Stimulated activated naive CD8-positive, alpha-beta T cell treated with anti-CD3 and anti-CD28 coated beads, Interleukin-15, Interleukin-2, amounts not matched to agents 100 ng/mL and 50 ng/mL, for 24 hours (primary cell): Measurements from ENCODE around the gene SYNM.

ENCODE experiments used
- H3K27ac Mint-ChIP-seq: one replicate; pipeline ENCODE4 v1.8.0; 2021; ENCODE audit warnings: mild to moderate bottlenecking, mixed read lengths
- H3K27me3 Mint-ChIP-seq: one replicate; pipeline ENCODE4 v1.8.0; 2021; ENCODE audit warnings: mixed read lengths
- H3K36me3 Mint-ChIP-seq: one replicate; pipeline ENCODE4 v1.8.0; 2021; ENCODE audit warnings: low read depth, mixed read lengths
- H3K4me1 Mint-ChIP-seq: one replicate; pipeline ENCODE4 v1.8.0; 2021; ENCODE audit warnings: low read depth, mixed read lengths
- H3K4me3 Mint-ChIP-seq: one replicate; pipeline ENCODE4 v1.8.0; 2021; ENCODE audit warnings: mild to moderate bottlenecking, mixed read lengths
- H3K9me3 Mint-ChIP-seq: one replicate; pipeline ENCODE4 v1.8.0; 2021; ENCODE audit warnings: mixed read lengths

Gene SYNM

DNA sequence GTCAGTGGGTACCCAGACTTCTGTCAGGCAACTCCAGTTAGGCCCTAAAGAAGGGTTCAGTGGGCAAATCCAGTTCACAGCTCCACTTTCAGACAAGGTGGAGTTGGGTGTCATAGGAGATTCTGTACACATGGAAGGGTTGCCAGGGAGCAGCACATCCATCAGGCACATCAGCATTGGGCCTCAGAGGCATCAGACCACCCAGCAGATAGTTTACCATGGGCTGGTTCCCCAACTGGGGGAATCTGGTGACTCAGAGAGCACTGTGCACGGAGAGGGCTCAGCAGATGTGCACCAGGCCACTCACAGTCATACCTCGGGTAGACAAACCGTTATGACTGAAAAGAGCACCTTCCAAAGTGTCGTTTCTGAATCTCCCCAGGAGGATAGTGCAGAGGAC, 27.2 kb downstream of the SYNM start:
- H3K27ac Mint-ChIP-seq, result no peak overlapping the region
- no peaks in the 10 kb centered on the region for H3K9me3 Mint-ChIP-seq
- no peak overlapping the region for H3K4me3 Mint-ChIP-seq
- H3K4me1 Mint-ChIP-seq, result peaks cover 11% of the 10 kb centered on the region
- H3K27me3 Mint-ChIP-seq, result no peaks in the 10 kb centered on the region
- H3K36me3 Mint-ChIP-seq, result no peaks in the 10 kb centered on the region

DNA sequence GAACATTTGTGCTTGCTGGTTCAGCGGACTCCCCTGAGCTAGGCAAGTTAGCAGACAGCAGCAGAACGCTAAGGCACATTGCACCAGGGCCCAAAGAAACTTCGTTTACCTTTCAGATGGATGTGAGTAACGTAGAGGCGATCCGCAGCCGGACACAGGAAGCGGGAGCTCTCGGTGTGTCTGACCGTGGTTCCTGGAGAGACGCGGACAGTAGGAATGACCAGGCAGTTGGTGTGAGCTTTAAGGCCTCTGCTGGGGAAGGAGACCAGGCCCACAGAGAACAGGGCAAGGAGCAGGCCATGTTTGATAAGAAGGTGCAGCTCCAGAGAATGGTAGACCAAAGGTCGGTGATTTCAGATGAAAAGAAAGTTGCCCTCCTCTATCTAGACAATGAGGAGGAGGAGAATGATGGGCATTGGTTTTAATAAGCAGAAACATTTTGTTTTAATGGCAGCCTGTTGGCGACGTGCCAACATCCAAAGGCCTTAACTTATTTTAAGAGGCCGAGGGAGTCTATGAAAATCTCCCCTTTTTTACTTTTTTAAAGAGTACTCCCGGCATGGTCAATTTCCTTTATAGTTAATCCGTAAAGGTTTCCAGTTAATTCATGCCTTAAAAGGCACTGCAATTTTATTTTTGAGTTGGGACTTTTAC, 27.9 kb downstream of the SYNM start:
- H3K4me3 Mint-ChIP-seq, result no peak overlapping the region
- no peak overlapping the region for H3K27ac Mint-ChIP-seq
- no peaks in the 10 kb centered on the region for H3K27me3 Mint-ChIP-seq
- H3K4me1 Mint-ChIP-seq, result peaks cover 11% of the 10 kb centered on the region
- no peaks in the 10 kb centered on the region for H3K9me3 Mint-ChIP-seq
- no peaks in the 10 kb centered on the region for H3K36me3 Mint-ChIP-seq

DNA sequence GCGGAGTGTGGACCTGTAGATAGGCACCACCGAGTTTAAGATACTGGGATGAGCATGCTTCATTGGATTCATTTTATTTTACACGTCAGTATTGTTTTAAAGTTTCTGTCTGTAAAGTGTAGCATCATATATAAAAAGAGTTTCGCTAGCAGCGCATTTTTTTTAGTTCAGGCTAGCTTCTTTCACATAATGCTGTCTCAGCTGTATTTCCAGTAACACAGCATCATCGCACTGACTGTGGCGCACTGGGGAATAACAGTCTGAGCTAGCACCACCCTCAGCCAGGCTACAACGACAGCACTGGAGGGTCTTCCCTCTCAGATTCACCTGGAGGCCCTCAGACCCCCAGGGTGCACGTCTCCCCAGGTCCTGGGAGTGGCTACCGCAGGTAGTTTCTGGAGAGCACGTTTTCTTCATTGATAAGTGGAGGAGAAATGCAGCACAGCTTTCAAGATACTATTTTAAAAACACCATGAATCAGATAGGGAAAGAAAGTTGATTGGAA, 29.5 kb downstream of the SYNM start:
- peaks cover 11% of the 10 kb centered on the region for H3K4me1 Mint-ChIP-seq

DNA sequence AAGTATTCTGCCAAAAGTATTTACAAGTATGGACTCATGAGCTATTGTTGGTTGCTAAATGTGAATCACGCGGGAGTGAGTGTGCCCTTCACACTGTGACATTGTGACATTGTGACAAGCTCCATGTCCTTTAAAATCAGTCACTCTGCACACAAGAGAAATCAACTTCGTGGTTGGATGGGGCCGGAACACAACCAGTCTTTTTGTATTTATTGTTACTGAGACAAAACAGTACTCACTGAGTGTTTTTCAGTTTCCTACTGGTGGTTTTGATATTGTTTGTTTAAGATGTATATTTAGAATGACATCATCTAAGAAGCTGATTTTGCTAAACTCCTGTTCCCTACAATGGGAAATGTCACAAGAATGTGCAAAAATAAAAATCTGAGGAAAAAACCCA, 30.3 kb downstream of the SYNM start:
- no peaks in the 10 kb centered on the region for H3K36me3 Mint-ChIP-seq
- no peaks in the 10 kb centered on the region for H3K27me3 Mint-ChIP-seq
- H3K27ac Mint-ChIP-seq, result no peak overlapping the region
- no peak overlapping the region for H3K4me3 Mint-ChIP-seq
- H3K9me3 Mint-ChIP-seq, result no peaks in the 10 kb centered on the region
- peaks cover 7% of the 10 kb centered on the region for H3K4me1 Mint-ChIP-seq

More for the DNA sequence above, 29.5 kb downstream of the SYNM start:
- Mint-ChIP-seq H3K9me3 (no peaks in the 10 kb centered on the region), H3K27me3 (no peaks in the 10 kb centered on the region), H3K27ac (no peak overlapping the region), H3K4me3 (no peak overlapping the region), H3K36me3 (no peaks in the 10 kb centered on the region)

DNA sequence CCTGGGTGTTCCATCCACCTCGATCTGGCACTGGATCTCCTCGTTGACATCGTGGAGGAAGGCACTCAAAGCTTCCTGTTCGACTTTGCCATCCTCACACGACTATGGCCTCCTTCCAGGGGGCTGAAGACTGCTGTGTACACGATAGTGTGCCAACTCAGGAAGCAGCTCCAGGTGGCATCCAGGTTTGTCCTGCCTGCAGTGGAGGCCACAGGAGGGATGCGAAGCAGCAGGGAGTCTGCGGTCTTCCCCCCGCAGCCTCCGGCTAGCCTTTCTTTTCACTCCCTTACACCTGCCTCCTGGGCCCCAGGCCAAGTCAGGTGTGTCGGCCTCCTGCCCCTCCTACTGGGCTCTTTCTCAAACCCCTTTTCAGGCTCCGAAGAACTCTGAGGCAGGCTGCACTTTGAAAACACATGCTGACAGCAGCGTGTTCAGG, 32.2 kb downstream of the SYNM start:
- H3K4me3 Mint-ChIP-seq, result no peak overlapping the region
- H3K27me3 Mint-ChIP-seq, result no peaks in the 10 kb centered on the region
- no peaks in the 10 kb centered on the region for H3K36me3 Mint-ChIP-seq
- H3K27ac Mint-ChIP-seq, result no peak overlapping the region
- no peaks in the 10 kb centered on the region for H3K4me1 Mint-ChIP-seq
- no peaks in the 10 kb centered on the region for H3K9me3 Mint-ChIP-seq

DNA sequence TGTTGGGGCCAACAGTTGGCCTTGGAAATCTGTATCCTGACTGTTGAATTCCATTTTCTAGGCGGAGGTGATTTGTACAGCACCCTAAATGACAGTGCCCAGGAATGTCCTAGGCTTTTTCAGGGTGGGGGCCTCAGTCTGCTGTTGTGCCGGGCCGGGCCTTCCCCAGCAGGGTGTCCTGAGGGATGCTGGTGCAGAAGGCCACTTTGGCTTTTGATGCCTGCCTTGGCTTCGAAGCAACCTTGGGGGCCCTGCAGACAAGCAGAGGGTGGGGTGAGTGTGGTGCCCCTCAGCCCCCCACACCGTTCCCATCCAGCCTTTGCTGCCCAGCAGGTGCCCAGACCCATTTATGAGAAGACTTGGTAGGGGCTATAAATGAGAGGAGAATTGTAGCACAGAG, 33.0 kb downstream of the SYNM start:
- Mint-ChIP-seq H3K27ac (no peak overlapping the region), H3K9me3 (no peaks in the 10 kb centered on the region), H3K36me3 (no peaks in the 10 kb centered on the region), H3K4me3 (no peak overlapping the region), H3K4me1 (no peaks in the 10 kb centered on the region), H3K27me3 (no peaks in the 10 kb centered on the region)

DNA sequence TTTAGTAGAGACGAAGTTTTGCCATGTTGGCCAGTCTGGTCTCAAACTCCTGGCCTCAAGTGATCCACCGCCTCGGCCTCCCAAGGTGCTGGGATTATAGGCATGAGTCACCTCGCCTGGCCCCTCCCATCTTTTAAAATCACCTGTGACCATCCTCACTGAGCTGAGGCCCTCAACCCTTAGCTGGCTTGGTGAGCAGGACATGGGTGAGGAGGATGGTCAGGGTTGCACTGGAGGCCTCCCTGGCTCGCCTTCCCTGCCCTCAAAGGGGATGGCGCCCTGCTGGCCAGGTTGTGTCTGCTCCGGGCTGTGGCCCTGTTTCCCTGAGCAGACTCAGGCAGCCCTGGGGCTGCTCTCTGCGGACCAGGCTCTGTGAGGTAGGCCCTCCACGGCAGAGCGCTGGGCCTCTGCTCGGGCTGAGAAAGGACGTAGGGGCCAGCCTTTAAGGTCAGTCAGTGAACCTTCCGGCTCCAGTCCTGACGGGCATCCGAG, 33.7 kb downstream of the SYNM start:
- Mint-ChIP-seq H3K27me3 (no peaks in the 10 kb centered on the region), H3K27ac (no peak overlapping the region), H3K36me3 (no peaks in the 10 kb centered on the region), H3K4me1 (no peaks in the 10 kb centered on the region), H3K4me3 (no peak overlapping the region), H3K9me3 (no peaks in the 10 kb centered on the region)

DNA sequence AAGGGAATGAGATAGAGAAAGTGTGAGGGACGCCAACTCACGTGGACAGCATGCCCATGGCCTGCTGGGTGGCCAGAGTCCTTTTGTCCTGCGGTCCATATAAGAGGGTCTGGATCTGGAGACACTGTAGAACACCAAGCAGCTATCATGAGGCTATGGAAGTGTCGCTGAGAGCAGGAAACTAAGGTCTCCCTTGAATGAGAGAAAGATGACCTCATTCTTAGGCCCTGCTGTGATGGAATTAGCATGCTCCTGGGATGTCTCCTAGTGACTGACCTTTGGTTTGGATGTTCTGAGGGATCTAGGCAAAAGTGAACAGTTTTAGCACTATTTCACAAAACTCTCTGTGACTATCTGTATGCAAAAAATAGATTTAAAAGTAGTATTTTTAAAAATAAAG, 34.4 kb downstream of the SYNM start:
- Mint-ChIP-seq H3K27ac (no peak overlapping the region), H3K4me1 (no peaks in the 10 kb centered on the region), H3K36me3 (no peaks in the 10 kb centered on the region), H3K9me3 (no peaks in the 10 kb centered on the region), H3K27me3 (no peaks in the 10 kb centered on the region), H3K4me3 (no peak overlapping the region)

DNA sequence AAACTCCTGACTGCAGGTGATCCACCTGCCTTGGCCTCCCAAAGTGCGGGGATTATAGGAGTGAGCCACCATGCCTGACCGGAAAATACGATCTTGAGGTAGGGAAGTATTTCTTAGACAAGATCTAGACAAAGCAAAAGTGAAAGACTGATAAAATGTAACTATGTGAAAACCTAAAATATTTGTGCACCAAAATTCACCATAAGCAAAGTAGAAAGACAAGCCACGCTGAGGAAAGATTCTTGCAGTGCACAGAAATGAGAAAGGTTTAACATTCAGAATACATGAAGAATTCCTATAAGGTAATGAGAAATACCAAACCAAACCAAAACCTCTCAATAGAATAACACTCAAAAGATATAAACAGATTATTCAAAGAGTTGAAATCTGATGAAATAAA, 35.7 kb downstream of the SYNM start:
- H3K9me3 Mint-ChIP-seq, result no peaks in the 10 kb centered on the region
- H3K4me3 Mint-ChIP-seq, result no peak overlapping the region
- no peaks in the 10 kb centered on the region for H3K27me3 Mint-ChIP-seq
- no peaks in the 10 kb centered on the region for H3K36me3 Mint-ChIP-seq
- H3K27ac Mint-ChIP-seq, result no peak overlapping the region
- H3K4me1 Mint-ChIP-seq, result no peaks in the 10 kb centered on the region

DNA sequence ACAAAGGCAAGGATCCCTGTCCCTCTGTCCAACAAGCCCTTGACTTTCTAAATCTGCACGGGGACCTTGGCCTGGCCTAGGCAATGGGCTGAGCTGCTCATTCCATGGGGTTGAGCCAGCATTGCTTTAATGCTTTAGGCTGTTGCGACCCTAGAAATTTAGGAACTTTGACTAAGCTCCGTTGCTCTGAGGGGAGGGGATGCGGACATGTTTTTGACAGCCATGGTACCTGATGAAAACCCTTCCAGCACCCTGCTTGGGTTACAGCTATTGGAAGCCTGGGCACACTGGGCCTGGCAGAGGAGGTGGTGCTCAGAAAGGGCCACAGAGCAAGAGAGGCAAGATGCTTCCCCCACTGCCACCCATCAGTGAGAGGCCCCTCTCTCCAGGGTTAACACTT, 37.1 kb downstream of the SYNM start:
- Mint-ChIP-seq H3K9me3 (no peaks in the 10 kb centered on the region), H3K4me3 (no peak overlapping the region), H3K36me3 (no peaks in the 10 kb centered on the region), H3K4me1 (no peaks in the 10 kb centered on the region), H3K27me3 (no peaks in the 10 kb centered on the region), H3K27ac (no peak overlapping the region)

DNA sequence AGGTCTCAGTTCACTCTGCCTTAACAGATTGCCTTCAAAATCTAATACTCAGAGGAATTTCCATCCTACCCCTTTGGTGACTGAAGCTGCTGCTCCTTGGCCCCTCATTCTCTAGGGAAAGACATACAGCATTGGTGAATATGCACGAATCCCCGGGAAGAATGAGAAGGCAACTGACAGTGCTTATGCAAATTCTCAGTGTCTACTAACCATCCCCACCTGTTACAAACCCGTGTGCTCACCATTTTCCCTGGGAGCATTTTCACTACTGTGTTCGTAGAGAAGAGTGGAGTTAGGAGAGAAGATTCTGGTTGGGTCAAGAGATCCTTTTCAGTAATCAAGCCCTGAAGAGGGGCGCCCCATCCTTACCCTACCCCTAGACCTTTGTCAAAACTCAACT, 37.7 kb downstream of the SYNM start:
- no peaks in the 10 kb centered on the region for H3K9me3 Mint-ChIP-seq

DNA sequence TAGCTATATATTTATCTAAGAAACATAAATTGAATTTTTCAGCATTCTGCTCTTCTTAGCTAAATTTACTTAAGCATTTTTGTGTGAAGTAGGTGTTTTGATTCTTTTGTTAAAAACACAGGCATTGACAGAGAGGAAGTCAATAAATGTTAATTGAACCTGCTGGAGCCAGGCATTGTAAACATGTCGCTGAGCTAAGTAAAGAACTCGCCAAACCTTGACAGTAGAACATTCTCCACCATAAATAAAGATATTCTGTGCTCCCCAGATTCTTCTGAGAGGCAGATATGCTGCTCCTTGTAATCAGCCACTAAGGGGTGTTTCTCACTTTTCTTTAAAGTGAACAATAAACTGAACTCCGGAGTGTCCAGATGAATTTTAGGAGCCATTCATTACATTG, 38.4 kb downstream of the SYNM start:
- Mint-ChIP-seq H3K4me1 (no peaks in the 10 kb centered on the region), H3K4me3 (no peak overlapping the region), H3K27ac (no peak overlapping the region), H3K36me3 (no peaks in the 10 kb centered on the region), H3K27me3 (no peaks in the 10 kb centered on the region), H3K9me3 (no peaks in the 10 kb centered on the region)

More for the DNA sequence above, 37.7 kb downstream of the SYNM start:
- no peaks in the 10 kb centered on the region for H3K4me1 Mint-ChIP-seq
- H3K27ac Mint-ChIP-seq, result no peak overlapping the region
- no peak overlapping the region for H3K4me3 Mint-ChIP-seq
- no peaks in the 10 kb centered on the region for H3K27me3 Mint-ChIP-seq
- H3K36me3 Mint-ChIP-seq, result no peaks in the 10 kb centered on the region

DNA sequence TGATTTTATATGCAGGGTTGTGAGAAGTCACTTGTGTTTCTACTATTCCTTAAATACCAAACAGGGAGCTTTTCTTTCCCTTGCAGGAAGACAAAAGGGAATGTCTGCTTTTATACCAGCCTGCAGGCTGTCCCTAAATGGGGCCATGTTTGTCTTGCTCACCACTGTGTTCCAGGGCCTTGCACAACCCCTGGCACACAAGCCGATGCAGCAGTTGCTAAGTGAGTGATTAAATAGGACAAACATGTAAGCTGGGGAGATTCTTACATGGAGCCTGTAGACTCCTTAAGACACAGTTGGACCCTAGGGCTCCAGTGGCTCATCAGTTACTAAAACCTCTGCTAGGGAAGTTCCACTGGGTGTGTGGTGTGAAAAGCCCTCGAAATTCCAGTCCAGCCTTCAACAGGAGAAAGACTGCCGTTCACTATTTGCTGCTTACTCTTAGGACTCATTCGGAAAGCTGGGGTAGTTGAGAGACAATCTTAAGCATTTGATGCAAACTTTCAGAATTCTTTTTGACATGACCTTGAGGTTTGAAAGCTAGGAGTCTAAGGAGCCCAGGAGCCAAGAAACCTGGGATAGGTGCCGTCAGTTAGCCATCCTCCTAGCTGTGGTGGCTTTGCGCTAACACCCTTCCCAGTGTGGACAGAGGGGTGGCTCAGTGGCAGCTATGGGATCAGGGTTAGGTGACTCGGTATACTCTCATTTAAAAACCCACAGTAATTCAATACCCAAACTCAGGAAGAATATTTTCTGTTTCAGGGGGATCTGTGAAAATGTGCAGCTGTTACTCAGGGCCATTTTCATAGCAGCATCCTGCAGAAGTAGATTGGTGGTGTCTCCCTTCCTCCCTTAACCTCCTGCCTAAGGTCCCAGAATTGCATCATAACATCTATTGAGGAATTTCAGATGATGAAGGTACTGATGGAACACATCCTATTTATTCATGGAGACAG, 39.1 kb downstream of the SYNM start:
- Mint-ChIP-seq H3K36me3 (no peaks in the 10 kb centered on the region), H3K27ac (no peak overlapping the region), H3K9me3 (no peaks in the 10 kb centered on the region), H3K4me3 (no peak overlapping the region), H3K4me1 (no peaks in the 10 kb centered on the region), H3K27me3 (no peaks in the 10 kb centered on the region)

DNA sequence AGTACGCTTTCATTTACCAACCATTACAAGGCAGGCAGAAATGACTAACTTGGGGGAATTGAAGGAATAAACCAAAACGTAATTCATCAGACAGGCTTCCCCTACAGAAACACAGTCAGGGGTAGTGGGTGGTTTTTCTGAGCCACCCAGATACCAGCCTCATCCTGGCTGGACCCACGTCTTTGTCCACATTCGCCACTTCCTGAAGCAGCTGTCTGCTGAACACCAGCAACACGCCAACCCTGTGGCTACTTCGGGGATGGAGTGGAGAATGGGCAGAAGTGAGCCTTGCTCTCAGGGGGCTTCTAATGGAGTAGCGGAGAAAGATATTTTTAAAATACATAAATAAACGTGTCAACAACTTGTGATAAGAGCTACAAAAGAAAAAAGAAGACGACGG, 40.1 kb downstream of the SYNM start:
- Mint-ChIP-seq H3K27me3 (no peaks in the 10 kb centered on the region), H3K9me3 (no peaks in the 10 kb centered on the region), H3K4me1 (no peaks in the 10 kb centered on the region)

DNA sequence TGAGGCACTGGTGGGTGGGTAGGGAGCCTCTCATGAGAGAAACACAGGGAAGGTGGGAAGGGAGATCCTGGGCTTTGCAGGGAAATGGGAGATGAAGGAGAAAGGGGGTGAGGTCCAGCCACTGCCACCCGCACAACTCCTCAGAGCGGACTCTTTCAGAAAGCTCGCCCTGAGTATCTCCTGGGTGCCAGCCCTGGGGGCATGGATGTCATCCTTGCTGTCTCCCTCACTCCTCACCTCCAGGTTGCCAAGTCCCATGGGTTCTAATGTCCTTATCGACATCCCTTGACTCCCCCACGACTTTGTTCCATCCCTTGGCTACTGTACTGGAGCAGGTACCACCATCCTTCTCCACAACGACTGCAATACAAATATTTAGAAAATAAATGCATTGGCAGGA, 40.9 kb downstream of the SYNM start:
- H3K9me3 Mint-ChIP-seq, result no peaks in the 10 kb centered on the region

More for the DNA sequence above, 40.1 kb downstream of the SYNM start:
- Mint-ChIP-seq H3K27ac (no peak overlapping the region), H3K36me3 (no peaks in the 10 kb centered on the region), H3K4me3 (no peak overlapping the region)

More for the DNA sequence above, 40.9 kb downstream of the SYNM start:
- H3K4me1 Mint-ChIP-seq, result no peaks in the 10 kb centered on the region
- H3K4me3 Mint-ChIP-seq, result no peak overlapping the region
- no peaks in the 10 kb centered on the region for H3K36me3 Mint-ChIP-seq
- no peak overlapping the region for H3K27ac Mint-ChIP-seq
- no peaks in the 10 kb centered on the region for H3K27me3 Mint-ChIP-seq
